Activated T-helper 2 cell treated with anti-CD3 and anti-CD28 coated beads, Interferon-gamma antibody, Interleukin-2, Interleukin-4, amounts not matched to agents 10 μg/mL and 5 μg/mL and 100 μg/mL, durations not matched to agents 14 hours and 24 hours and 36 hours (primary cell): Measurements from ENCODE around the gene HDGFL3. TPM values are rescaled to one million over a fixed set of nuclear protein-coding genes. Genes with fewer than 3 reads are reported as not detected.
"Not testable (repeated sequence)": the region's sequence is repeated elsewhere in the genome, so short reads cannot be mapped to it uniquely, and the experiment has no call there.

Experiments
- DNase-seq: peaks from one replicate; pipeline ENCODE4 v3.0.0; 2021; ENCODE audit warnings: low spot score
- H3K27ac Mint-ChIP-seq: one replicate; pipeline ENCODE4 v1.8.0; 2021; ENCODE audit warnings: mixed read lengths
- H3K27me3 Mint-ChIP-seq: one replicate; pipeline ENCODE4 v1.8.0; 2021; ENCODE audit warnings: low read depth, mixed read lengths
- H3K36me3 Mint-ChIP-seq: one replicate; pipeline ENCODE4 v1.8.0; 2021; ENCODE audit warnings: low read depth, mixed read lengths
- H3K4me1 Mint-ChIP-seq: one replicate; pipeline ENCODE4 v1.8.0; 2021; ENCODE audit warnings: low read depth, mixed read lengths
- H3K4me3 Mint-ChIP-seq: one replicate; pipeline ENCODE4 v1.8.0; 2021; ENCODE audit warnings: low read depth, mild to moderate bottlenecking, moderate library complexity, mixed read lengths
- H3K9me3 Mint-ChIP-seq: one replicate; pipeline ENCODE4 v1.8.0; 2021; ENCODE audit warnings: mixed read lengths
- intact Hi-C: fragments of 100-400 bp; cut with micrococcal nuclease; formaldehyde crosslinking; loops from one replicate; pipeline ENCODE4 v1.15.1; 2023
- total RNA-seq: library from RNA; stranded (reverse); gene quantifications from 2 replicates; pipeline ENCODE4 v1.2.3, GENCODE V29; 2022

HDGFL3 gene
- total RNA-seq, 1 donor from 2014 or later: 19.1 TPM

- H3K27me3 Mint-ChIP-seq: peaks cover 17% of the 10 kb centered on the region
- H3K4me1 Mint-ChIP-seq, H3K27ac Mint-ChIP-seq, DNase-seq, H3K9me3 Mint-ChIP-seq, H3K4me3 Mint-ChIP-seq, H3K36me3 Mint-ChIP-seq, intact Hi-C loops: not testable (repeated sequence)
Measured at GRCh38 chr15:83085864-83086552, 121.6 kb downstream of the HDGFL3 start.

GRCh38 chr15:83085461-83085860, 122.2 kb downstream of the HDGFL3 start:
- DNase-seq, H3K4me3 Mint-ChIP-seq, H3K27ac Mint-ChIP-seq, H3K4me1 Mint-ChIP-seq, H3K36me3 Mint-ChIP-seq, intact Hi-C loops, H3K9me3 Mint-ChIP-seq: not testable (repeated sequence)
- H3K27me3 Mint-ChIP-seq: peaks cover 17% of the 10 kb centered on the region

- H3K27ac Mint-ChIP-seq: no peak overlapping the region
- H3K36me3 Mint-ChIP-seq: no peaks in the 10 kb centered on the region
- H3K27me3 Mint-ChIP-seq: peaks cover 26% of the 10 kb centered on the region
- no peak for DNase-seq
- intact Hi-C loops: no loop called here
- no peak overlapping the region for H3K4me3 Mint-ChIP-seq
- H3K4me1 Mint-ChIP-seq: peaks cover 5% of the 10 kb centered on the region
- no peaks in the 10 kb centered on the region for H3K9me3 Mint-ChIP-seq
Measured at GRCh38 chr15:83082730-83083386, 124.8 kb downstream of the HDGFL3 start.

- peaks cover 5% of the 10 kb centered on the region for H3K4me1 Mint-ChIP-seq
- no peaks in the 10 kb centered on the region for H3K9me3 Mint-ChIP-seq
- no peak overlapping the region for H3K4me3 Mint-ChIP-seq
- intact Hi-C loops: no loop called here
- no peaks in the 10 kb centered on the region for H3K36me3 Mint-ChIP-seq
- no peak overlapping the region for H3K27ac Mint-ChIP-seq
- peaks cover 28% of the 10 kb centered on the region for H3K27me3 Mint-ChIP-seq
- no peak for DNase-seq
Measured at GRCh38 chr15:83081256-83082014, 126.2 kb downstream of the HDGFL3 start.

- Mint-ChIP-seq H3K36me3 (no peaks in the 10 kb centered on the region), H3K4me3 (no peak overlapping the region), H3K4me1 (peaks cover 5% of the 10 kb centered on the region), H3K27ac (no peak overlapping the region), H3K27me3 (peaks cover 35% of the 10 kb centered on the region), H3K9me3 (peaks cover 11% of the 10 kb centered on the region)
- intact Hi-C loops: no loop called here
- DNase-seq: no peak
Measured at GRCh38 chr15:83078712-83079111, 128.9 kb downstream of the HDGFL3 start.

Other genes starting within 250 kb of the HDGFL3 start
- 21.2 and 22.7 TPM in 2 replicates for gene RAMAC, start 221.6 kb downstream of the HDGFL3 start, total RNA-seq
- 22.1 and 24.4 TPM in 2 replicates for gene C15orf40, start 196.2 kb downstream of the HDGFL3 start, total RNA-seq
- 56.8 and 59.5 TPM in 2 replicates for gene BTBD1, start 140.6 kb downstream of the HDGFL3 start, total RNA-seq
- 1.7 and 3.3 TPM in 2 replicates for gene TM6SF1, start 100.2 kb downstream of the HDGFL3 start, total RNA-seq
- gene BNC1, start 76.8 kb upstream of the HDGFL3 start, total RNA-seq: not detected in 2 replicates
- 0.14 TPM in 1 of 2 replicates, not detected in the other for gene SH3GL3, start 239.5 kb upstream of the HDGFL3 start, total RNA-seq